ENCODE measurements around the gene OR13C2.
"Not testable (repeated sequence)": the region's sequence is repeated elsewhere in the genome, so short reads cannot be mapped to it uniquely, and the experiment has no call there.

The OR13C2 gene, protein sequence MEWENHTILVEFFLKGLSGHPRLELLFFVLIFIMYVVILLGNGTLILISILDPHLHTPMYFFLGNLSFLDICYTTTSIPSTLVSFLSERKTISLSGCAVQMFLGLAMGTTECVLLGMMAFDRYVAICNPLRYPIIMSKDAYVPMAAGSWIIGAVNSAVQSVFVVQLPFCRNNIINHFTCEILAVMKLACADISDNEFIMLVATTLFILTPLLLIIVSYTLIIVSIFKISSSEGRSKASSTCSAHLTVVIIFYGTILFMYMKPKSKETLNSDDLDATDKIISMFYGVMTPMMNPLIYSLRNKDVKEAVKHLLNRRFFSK

DNA sequence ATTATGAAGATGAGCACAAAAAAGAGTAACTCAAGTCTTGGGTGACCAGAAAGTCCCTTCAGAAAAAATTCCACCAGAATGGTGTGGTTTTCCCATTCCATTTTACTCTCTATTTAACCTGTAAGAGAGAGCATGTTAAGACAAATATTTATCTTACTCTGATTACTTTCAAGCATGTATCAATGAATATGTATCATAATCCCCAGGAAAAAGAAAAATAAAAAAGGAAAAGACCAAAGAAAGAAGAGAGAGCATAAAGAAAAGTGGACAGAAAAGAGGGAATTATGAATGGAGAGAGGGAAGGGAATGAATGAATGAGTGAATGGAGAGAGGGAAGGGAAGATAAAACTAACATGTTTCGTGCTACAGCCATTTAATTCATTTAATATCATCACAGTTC, at the start of gene OR13C2:
OR13C2 (minus strand) TSS at position 101 of the 400 bp plus-strand sequence; CDS start at position 101, 0 bp downstream.
- DNase-seq = not testable (repeated sequence)

DNA sequence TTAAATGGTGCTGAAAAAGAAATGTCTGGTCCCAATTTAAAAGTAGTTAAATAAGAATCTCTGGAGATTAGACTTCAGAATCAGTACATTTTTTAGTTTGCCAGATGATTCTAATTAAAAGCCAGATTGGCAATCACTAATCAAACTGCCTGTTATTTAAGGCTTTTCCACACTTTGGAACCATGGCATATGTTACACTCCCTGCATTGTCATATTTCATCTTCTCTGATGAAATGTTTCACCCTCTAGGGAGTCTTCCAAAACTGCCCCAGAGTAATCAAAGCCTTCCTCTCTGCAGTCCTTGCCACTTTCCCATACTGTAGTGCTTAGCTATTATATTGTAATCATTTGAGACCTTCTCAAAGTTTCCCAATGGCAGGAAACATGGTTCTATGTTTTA, 30.0 kb upstream of the OR13C2 start:
- no peak for DNase-seq

DNA sequence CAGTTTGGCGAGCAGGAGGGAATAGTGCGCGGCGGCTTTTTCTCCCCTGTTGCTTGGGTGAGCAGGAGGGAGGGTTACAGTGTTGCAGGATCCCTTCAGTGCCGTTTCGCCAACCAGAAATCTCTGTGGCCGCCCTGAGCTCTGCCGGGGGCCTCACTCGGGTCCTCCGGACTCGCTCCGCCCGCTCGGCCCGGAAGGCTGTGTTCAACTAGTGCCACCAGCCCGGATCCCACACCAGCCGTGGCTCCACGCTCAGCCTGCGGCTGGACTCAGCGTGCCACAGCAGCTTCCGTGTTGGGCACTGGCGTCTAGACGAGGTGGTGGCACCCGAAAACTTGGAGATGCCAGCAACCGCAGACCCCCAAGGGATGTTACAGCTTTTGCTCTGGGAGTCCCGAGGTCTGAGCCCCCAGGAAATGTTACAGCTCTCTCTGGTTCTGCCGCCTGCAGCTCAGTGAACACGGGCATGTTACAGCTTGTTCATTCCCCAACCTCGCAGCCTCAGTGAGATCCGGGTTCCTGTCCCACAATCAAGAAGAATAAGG, 28.6 kb upstream of the OR13C2 start:
- DNase-seq = no peak

DNA sequence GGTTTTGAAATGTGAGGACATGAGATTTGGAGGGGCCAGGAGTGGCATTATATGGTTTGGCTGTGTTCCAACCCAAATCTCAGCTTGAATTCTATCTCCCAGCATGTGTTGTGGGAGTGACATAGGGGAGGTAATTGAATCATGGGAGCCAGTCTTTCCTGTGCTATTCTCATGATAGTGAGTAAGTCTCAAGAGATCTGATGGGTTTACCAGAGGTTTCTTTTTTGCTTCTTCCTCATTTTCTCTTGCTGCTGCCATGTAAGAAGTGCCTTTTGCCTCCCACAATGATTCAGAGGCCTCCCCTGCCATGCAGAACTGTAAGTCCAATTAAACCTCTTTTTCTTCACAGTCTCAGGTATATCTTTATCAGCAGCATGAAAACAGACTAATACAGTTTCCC, 20.5 kb upstream of the OR13C2 start:
- not testable (repeated sequence) for DNase-seq

DNA sequence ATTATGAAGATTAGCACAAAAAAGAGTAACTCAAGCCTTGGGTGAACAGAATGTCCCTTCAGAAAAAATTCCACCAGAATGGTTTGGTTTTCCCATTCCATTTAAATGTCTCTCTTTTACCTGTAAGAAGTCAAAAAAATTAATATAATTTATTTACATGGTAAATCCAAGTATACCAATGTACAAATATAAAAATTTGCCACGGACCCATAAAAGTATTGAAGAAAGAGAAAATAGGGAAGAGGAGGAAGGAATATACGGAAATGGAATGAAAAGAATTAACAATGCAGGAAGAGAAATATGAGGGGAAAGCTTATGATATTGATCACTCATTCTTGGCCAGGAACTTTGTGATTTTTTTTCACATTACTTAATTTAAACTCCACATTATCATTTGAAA, 12.7 kb upstream of the OR13C2 start, which contains the start of gene OR13C9:
OR13C9 (minus strand) TSS at position 101 of the 400 bp plus-strand sequence; CDS start at position 101, 0 bp downstream.
- no peak for DNase-seq

DNA sequence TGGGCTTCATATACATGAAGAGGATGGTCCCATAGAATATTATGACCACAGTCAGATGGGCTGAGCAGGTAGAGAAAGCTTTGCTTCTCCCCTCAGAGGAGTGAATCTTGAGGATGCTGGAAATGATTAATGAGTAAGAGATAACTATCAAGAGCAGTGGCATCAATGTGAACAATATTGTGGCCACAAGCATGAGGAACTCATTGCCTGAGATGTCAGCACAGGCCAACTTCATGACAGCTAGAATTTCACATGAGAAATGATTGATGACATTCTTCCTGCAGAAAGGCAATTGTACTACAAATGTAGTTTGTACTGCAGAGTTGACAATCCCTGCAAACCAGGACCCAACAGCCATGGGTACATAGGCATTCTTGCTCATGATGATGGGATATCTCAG, 12.0 kb upstream of the OR13C2 start:
- DNase-seq = no peak

DNA sequence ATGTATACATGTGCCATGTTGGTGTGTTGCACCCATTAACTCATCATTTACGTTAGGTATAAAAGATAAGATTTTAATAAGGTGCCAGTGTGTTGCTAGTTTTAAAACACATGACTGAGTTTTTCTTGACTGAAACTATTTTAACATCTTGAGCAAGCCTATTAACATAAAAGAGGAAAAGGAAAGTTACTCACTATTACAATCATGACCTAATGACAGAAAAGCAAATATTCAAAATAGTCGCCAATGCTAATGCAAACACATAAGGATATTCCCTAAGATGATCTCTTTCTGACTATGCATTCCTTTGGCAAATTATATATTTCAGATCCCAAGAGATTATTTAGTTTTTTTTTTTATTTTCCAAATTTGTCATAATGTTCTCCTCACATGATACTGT, 5.8 kb upstream of the OR13C2 start:
- DNase-seq = no peak

DNA sequence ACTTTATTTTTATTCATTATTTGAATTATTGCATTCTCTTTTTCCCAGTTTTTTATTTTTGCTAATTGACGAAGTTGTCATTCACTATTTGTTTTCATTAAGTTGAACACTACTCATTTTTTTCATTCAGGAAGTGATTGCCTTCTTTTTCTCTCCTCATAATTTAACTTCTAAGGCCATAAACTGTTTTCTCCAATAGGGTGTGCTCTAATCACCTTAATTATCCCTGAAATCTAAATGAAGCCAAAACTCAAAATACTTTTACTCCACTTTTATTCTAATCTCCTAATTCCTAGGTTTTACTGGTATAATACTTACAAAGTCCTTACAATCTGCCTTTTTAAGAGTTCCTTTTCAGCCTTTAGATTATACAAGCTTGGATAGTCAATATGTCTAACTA, 2.9 kb upstream of the OR13C2 start:
- DNase-seq = no peak

DNA sequence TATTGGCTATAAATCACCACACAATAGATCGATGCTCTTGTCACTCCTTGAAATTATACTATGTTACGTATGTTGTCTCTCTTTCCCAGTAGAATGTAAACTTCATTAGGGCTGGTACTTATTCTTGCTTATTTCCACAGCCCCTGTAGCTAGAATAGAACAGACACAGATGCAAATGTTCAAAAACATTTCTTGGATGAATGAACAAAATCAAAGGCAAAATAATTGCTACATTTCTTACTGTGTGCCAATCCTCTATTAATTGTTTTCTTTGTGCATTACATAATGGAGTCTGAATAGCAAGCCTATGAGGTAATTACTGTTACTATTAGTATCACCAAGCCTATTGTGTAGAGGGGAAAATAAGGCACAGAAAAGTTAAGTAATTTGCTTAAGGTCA, 725 bp upstream of the OR13C2 start:
- DNase-seq = no peak

DNA sequence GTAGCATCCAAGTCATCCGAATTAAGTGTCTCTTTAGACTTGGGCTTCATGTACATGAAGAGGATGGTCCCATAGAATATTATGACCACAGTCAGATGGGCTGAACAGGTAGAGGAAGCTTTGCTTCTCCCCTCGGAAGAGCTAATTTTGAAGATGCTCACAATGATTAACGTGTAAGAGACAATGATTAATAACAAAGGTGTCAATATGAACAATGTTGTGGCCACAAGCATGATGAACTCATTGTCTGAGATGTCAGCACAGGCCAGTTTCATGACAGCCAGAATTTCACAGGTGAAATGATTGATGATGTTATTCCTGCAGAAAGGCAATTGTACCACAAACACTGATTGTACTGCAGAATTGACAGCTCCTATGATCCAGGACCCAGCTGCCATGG, 626 bp downstream of the OR13C2 start:
- DNase-seq = no peak

DNA sequence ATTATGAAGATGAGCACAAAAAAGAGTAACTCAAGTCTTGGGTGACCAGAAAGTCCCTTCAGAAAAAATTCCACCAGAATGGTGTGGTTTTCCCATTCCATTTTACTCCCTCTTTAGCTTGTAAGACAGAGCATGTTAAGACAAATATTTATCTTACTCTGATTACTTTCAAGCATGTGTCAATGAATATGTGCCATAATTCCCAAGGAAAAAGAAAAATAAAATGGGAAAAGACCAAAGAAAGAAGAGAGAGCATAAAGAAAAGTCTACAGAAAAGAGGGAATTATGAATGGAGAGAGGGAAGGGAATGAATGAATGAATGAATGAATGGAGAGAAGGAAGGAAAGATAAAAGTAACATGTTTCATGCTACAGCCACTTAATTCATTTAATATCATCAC, 6.1 kb downstream of the OR13C2 start, which contains the start of gene OR13C5:
OR13C5 (minus strand) TSS at position 101 of the 400 bp plus-strand sequence; CDS start at position 101, 0 bp downstream.
- DNase-seq = not testable (repeated sequence)

DNA sequence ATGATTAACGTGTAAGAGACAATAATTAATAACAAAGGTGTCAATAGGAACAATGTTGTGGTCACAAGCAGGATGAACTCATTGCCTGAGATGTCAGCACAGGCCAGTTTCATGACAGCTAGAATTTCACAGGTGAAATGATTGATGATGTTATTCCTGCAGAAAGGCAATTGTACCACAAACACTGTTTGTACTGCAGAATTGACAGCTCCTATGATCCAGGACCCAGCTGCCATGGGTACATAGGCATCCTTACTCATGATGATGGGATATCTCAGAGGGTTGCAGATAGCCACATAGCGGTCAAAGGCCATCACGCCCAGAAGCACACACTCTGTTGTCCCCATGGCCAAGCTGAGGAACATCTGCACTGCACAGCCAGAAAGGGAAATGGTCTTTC, 6.7 kb downstream of the OR13C2 start:
- DNase-seq = not testable (repeated sequence)

DNA sequence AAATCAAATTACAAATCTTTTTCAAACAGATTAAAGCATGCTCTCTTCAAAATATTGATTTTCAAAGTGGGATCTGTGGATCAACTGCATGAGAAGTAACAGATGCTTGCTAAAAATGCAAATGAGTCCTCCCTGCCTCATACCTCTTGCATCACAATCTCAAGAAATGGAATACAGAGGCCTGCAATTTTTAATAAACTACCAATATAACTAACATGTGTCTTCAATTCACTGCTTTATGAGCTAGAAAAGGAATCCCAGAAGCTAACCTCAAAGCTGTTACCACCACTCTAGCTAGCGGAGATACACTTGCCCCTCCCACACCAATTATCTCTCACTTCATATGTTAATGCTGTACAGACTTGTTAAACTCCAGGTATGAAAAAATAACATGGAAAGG, 15.8 kb downstream of the OR13C2 start:
- DNase-seq = no peak

DNA sequence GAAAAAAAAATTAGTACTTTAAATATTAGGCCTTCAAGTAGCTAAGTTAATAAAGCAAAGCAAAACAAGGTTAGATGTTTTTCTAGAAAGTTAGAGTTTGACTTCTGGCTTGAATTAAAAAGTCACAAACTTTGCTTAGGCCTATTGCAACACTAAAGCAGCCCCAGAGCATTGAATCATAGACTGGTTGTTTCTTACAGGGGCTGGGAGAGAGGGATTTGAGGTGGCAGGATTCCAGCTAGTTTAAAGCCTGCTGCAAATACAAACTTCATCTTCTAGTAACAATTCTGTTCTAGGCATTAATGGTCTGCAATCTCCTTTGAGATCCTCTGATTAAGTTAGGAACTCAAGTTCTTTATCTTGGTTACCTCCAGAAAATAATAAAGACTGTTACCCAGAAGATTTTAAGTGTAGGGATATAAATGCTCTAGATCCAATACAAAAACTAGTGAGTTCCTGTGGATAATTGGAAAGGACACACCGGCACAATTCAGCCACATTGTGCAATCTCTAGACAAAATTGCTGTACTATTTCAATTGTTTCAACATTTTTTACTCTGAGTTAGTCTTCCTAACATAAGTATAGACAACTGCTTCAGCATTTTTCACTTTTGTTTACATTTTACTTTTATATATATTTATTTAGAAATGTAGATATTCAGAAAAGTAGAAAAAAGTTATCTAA, 18.8 kb downstream of the OR13C2 start:
- DNase-seq = no peak

DNA sequence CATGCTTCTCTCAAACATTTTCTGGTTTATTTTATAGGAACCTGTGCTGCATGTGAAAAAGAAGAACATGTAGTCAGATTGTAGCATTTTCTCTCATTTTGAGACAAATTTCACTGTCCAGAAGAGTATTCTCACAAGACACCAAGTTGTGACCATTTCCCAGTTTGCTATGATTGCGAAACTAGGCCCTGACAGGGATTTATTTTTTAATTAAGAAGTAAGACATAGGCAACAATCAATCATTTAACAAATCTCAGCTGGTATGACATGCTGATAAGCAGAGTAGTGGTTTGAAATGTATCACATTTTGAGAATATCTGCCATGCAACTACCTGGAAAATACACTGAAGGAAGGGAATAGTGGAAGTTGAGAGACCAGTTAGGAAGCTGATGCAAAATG, 24.9 kb downstream of the OR13C2 start:
- no peak for DNase-seq

DNA sequence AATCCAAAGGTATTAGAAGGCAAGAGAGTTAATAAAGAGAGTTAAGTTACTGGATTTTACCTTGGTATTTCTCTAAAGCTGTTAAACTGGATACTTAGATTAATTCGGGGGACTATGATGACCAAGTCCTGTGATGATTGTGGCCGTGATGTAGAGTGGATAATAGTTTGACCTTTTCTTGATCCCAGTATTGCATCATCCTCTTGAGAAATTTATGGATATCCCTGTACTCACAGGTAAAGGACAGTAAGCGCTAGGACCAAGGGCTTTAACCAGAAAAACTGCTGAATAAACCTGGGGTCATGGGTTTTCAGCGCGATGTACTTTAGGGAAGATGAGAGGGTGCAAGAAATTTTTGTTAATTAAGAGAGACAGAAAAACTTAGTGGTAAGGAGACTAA, 28.2 kb downstream of the OR13C2 start:
- DNase-seq = no peak

DNA sequence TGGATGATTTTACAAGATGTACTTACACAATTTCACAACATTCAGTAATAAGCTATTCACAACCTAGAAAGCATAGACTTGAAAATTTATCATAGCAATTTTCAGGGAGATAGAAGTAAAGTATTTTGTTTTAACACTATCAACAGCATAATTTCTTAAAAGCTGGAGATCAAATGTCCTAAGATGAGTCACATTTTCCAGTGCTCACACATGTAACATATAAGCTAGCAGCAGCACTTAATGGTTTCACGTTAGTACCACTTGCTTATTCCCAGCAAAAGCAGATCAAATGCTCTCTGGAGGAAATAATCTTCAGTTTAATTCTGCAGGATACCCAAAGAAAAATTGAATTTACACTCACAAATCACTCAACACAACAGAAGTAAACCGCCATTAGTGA, 30.0 kb downstream of the OR13C2 start:
- no peak for DNase-seq

DNA sequence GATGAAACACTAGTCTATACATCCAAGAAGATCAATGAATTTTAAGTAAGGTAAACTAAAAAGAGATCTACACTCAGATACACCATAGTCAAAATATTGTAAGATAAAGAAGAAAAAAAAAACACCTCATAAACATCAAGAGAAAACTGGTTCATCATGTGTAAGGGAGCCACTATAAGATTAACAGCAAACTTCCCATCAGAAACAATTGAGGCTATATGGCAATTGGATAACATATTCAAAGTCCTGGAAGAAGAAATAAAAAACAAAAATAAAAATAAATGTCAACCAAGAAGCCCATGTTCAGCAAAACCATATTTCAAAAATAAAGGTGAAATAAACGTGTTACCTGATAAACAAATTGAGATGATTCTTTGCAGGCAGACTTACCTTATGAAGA, 32.8 kb downstream of the OR13C2 start:
- DNase-seq = no peak

DNA sequence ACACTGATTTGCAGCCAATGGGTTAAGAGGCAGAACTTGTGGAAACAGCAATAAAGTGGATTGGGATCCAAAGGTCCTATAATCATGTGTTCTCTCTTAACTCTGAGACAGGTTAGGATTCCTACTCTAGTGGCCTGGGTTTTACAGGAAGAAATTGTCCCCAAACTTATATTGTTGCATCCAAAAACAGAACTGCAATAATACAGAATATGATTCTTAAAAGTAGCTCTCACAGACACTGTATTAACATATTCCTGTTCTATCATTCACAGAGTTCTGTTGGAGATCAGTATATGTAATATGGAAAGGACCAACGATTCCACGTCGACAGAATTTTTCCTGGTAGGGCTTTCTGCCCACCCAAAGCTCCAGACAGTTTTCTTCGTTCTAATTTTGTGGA, 36.6 kb downstream of the OR13C2 start, which contains the start of gene OR13C8:
OR13C8 (plus strand) TSS at position 301 of the 400 bp plus-strand sequence; CDS start at position 301, 0 bp downstream.
- no peak for DNase-seq

DNA sequence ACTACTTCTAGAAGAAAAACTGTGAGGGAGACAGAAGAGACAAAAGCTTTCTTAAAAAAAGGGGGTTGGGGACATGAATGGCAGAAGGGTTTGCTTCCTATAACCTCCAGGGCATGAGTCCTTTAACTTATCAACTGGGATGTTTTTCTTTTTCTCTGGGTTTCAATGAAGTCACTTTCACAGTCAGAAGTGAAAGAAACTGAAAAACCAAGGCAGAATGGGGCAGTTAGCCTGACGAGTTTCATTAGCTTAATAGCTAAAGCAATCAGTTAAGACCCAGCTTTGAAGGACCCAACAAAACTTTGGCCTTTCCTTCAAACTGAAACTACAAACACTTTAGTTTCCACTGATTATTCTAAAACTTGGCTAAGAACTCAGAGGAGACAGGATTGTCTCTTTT, 41.1 kb downstream of the OR13C2 start:
- no peak for DNase-seq

DNA sequence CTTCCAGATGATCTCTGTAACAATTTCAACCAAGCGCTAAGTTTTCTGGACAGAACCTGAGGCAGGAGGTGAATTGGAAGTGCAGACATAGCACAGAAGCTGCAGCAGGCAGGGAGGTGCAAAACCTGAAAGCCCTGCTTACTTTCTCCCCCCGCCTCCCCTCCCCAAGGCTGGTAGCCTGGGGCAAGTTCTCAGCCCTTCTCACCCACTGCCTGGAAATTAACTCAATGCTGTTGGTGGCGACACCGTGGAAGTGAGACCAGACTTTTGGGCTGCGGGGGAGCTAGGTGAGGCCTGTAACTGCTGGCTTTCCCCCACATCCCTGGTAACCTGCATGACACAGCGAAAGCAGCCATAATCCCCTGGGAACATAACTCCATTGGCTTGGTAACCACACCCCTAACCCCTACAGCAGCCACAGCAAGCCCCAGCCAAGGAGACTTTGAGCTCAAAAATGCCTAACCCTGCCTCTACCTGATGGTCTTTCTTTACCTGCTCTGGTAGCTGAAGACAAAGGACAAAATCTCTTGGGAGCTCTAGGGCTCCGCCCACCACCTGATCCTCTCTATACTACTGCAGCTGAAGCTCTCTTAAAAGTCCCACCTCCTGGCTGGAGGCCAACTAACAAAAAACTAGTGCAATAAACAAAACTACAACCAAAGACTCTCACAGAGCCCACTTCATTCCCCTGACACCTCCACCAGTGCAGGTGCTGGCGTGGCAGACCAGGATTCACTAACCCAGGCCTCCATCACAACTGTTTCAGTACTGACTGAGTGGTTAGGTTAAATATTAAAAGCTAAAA, 48.4 kb downstream of the OR13C2 start:
- no peak for DNase-seq

DNA sequence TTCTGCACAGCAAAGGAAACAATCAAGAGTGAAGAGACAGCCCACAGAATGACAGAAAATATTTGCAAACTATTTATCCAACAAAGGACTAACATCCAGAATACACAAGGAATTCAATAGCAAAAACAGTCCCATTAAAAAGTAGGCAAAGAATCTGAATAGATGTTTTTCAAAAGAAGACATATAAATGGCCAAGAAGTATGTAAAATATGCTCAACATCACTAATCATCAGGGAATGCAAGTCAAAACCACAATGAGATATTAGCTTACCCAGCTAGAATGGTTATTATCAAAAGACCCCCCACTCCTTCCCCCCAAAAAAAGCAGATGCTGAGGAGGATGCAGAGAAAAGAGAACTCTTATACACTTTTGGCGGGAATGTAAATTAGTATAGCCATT, 49.9 kb downstream of the OR13C2 start:
- no peak for DNase-seq

Measured in inflammatory macrophage treated with lipopolysaccharide for 4 hours (primary cell).